NCI-H1694 (cell line): ENCODE measurements around the gene ASPG.
A peak's percentile ranks its signal among the peaks of the same experiment; 100 is the strongest.

ENCODE experiments used
- DNase-seq: peaks from one replicate; lab custom pipeline; 2025; lab: John Stamatoyannopoulos, UW

Gene ASPG

DNA sequence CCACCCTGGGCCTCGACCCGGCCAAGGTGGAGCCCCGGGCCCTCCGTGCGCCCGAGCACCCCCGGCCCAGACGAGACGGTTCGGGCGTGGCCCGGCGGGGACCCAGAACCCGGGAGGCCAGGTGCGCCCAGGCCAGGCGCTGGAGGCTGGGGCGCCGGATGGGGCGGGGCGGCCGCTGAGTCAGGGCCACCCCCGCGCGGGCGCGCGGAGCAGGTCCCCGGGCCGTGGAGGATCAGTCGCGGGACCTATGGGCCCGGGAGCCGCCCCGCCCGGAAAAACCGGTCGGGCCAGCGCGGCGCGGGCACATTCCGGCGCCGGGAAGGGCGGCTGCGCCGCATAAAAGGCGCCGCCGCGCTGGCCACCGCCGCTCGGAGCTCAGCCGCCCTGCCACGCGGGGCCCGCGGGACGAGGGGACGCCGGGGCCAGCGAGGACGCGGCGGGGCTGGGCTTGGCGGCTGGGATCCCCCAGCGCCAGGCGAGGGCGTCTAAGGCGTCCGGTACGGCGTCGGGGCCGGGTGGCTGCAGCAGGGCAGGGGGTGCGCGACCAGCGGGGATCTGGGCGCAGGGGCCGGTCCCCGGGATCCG lies 31.3 kb downstream of the ASPG start:
- no peak for DNase-seq

DNA sequence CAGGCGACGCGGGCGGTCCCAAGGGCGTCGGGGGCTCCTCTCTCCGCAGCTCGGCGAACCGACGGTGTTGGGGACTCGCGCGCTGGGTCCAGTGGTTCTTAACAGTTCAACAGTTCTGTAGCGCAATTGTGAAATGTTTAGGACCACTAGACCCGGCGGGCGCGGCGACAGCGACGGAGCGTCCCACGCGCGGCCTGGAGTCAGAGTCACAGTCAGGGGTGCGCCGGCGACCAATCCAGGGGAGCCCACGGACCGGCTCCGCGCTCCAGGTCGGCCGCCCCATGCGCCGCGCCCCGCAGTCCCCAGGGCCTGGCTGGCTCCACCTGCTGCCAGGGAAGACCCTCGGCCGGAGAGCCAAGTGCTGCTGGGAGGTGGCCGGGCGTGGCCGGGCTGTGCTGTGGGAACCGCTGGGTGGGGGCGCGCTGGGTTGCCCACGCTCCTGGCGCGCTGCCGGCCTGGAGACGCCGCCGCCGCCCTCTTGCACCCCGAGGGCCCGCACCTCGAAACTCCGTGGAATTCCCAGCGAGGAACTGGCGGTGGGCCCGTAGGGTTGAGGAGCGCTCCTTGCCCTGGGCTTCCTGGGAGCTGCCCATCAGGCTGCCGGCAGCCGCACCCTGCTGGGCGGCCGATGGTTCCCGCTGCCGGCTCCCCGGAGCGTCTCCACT lies 32.0 kb downstream of the ASPG start:
- DNase-seq: no peak

- DNase-seq: no peak
These were observed 32.7 kb downstream of the ASPG start for GRCh38 chr14:104118006-104118844.

- no peak for DNase-seq
These were observed 33.6 kb downstream of the ASPG start for GRCh38 chr14:104119119-104119487.

- DNase-seq: no peak
These were observed 34.2 kb downstream of the ASPG start for GRCh38 chr14:104119488-104120251.

DNA sequence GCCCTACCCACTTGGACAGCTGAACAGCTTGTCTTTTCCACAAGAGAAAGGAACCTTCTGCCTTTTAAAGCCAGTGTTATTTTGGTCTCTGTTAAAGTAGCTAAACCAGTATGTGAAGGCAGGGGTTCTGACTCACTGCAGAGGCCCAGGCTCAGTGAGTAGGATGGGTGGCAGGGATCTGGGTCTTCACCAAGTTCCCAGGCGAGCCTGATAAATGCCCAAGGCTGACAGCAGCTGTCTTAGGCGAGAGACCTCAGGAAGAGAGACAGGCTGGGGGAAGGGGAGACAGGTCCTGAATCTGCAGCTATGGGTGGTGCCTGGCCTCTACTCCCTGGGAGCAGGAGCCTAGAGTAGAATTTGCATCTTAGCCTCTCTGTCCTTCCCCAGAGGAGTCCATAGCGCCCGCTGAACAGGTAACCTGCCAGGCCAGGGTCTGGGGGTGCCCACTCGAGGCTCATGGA lies 34.8 kb downstream of the ASPG start:
- no peak for DNase-seq

DNA sequence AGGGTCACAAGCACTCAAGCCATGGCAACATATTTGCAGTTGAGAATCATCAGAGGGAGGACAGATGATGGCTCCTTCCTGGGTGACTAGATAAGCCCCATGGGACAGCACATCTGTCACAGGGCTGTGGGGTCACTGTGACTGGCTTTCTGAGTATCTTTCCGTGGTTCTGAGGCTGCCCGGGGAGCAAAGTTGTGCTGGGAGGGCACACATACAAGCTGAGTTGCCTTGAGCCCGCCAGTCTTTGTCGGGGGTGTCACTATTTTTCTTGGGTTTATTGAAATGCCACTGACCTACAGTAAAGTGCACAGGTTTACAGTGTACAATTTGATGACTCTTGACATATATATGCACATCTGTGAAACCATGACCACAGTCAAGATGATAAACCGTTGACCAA lies 35.6 kb downstream of the ASPG start:
- DNase-seq: no peak

DNA sequence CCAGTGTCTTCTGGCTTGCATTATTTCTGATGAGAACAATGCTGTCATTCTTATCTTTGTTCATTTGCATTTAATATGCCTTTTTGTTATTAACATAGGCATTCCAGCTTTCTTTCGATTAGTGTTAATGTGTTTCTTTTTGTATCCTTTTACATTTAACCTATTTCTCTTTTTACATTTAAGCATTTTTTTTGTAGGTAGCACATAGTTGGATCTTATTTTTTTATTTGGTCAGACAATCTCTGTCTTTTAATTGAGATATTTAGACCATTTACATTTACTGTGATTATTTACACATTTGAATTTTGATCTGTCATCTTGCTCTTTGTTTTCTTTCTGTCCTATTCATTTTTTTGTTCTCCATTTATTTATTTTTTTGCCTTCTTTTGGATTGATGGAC lies 38.4 kb downstream of the ASPG start:
- no peak for DNase-seq

GRCh38 chr14:104125011-104125410 lies 39.5 kb downstream of the ASPG start:
- no peak for DNase-seq

DNA sequence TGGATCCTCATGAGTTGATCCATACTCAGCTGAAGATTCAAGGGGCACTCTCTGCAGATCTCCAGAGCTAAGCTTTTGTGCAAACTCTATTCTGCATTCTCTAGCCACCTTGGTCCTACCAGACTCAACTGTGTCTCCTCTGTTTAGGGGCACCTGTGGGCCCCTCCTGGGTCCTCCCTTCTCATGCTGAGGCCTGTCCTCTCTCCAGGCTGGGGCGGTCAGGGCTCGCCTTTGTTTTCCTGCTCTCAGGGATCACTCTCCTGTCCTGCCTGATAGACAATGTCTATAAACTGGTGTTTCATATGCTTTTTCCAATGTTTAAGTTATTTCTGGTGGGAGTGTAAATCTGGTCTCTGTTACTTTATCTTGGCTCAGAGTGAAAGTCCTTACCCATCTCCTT lies 41.3 kb downstream of the ASPG start:
- no peak for DNase-seq

GRCh38 chr14:104128981-104129380 lies 43.5 kb downstream of the ASPG start:
- no peak for DNase-seq

DNA sequence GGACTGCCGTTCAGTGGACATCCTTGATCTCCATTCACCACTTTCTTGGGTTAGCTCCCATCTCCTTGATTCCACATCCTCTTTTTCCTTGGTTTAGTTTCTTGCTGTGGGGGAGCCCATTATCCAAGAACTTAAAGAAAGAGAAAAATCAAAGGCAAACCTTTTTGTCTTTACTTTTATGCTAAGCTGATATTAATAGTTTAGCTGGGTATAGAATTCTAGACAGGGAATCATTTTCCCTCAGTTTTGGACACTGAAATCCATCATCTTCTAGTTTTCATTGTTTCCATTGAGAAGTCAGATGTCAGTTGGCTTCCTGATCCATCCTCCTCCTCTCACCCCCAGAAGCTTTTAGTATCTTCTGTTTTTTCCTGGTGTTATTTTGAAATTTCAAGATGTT lies 44.1 kb downstream of the ASPG start:
- no peak for DNase-seq

- DNase-seq: peak; percentile 97
These were observed 45.6 kb downstream of the ASPG start for GRCh38 chr14:104130974-104131651.

DNA sequence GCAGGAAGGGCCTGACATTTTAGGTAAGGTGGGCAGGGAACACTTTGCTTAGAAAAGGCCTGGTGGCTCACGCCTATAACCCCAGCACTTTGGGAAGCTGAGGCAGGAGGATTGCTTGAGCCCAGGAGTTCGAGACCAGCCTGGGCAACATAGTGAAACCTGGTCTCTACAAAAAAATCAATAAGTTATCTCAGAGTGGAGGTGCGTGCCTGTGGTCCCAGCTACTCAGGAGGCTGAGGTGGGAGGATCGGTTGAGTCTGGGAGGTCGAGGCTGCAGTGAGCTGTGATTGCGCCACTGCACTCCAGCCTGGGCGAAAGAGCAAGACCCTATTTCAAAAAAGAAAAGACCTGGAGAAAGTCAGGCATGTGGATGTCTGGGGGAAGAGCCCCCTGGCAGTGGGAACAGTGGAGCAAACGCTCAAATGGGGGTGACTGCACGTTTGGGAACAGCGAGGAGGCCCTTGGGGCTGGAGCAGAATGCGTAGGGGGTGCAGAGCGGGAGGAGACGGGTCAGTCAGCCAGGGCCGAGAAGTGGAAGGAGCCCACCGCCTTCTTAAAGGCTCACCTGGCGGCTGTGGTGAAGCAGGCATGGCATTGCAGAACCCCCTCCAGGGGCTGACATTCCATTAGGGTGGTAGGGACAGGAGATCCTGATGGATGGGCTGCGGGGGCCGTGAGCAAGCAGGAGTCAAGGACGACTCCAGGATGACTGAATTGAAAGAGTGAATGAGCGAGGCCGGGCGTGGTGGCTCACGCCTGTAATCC lies 46.6 kb downstream of the ASPG start:
- DNase-seq: no peak

GRCh38 chr14:104132981-104133380 lies 47.5 kb downstream of the ASPG start:
- no peak for DNase-seq

DNA sequence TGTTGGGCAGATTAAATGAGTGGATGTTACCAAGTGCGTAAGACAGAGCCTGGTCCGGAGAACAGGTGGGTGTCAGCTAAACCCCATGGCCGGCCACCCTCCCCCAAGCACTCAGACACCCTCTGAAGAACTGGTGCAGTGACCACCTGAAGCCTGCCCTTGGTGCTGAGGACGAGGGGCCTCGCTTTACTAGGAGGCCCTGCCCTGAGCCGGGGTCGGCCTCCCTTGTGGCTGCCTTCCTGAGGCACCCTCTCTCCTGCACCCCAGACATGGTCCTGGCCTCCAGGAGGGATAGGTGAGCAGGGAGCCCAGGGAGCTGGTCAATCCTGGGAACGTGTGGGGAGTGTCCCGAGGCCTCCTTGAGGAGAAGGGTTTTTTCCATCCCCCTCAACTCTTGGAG lies 48.0 kb downstream of the ASPG start:
- DNase-seq: no peak

- no peak for DNase-seq
These were observed 48.8 kb downstream of the ASPG start for GRCh38 chr14:104134061-104134965.

DNA sequence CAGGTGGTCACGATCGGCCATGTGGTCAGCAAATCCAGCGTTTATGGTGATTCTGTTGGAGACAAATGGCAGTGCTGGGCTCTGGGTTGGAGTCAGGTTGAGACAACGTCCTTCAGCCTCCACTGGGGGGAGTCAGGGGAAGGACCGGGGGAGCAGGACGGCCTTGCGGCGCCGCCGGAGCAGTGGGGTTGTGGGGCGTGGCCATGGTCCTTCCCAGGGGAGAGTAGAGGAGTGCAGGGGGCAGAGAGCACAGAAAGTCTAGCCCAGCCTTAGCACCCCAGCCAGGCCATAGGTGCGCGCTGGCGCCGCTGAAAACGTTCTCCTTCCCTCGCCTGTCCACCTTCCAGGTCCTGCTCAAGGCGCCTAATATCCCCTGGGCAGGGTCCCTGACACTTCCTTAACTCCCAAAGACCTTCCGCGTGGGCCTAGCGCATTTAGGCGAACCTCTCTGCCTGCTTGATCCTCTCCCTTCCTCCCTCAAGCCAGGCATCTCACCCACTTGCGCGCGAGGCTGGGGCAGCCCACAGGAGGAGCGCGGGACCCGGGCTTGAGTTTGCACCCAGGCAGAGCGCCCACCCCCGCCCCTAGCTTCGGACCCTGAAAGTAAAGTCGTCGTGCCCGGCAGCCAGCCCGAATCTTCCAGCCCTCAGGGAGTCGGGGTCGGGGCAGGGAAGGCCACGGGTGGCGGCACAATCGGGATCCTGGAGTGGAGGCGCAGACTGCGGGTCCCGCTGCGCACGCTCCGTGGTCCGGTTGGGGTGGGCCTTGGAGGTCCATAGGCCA lies 49.8 kb downstream of the ASPG start:
- DNase-seq: no peak

GRCh38 chr14:104135904-104136471 lies 50.5 kb downstream of the ASPG start:
- peak; percentile 43 for DNase-seq
